ENCODE data around the gene OR8B12.
"Not testable (repeated sequence)": the region's sequence is repeated elsewhere in the genome, so short reads cannot be mapped to it uniquely, and the experiment has no call there.

GRCh38 chr11:124514675-124515074 is 28.8 kb downstream of the OR8B12 start:
- TF ChIP-seq CTCF, POLR2A (IDR thresholded peaks at IDR 0.05): not testable (repeated sequence)
